D721Med (cell line): ENCODE measurements around the gene CACNB1.

Source experiments
- DNase-seq: peaks from one replicate; pipeline ENCODE4 v3.0.0; 2011; ENCODE audit warnings: low spot score; ENCODE audit not compliant: insufficient read length
- FAIRE-seq: peaks from 2 replicates; lab custom pipeline; 2011; peaks lifted over from hg19 to GRCh38; lab: Jason Lieb, UNC
- CTCF ChIP-seq: IDR thresholded peaks from 2 replicates; pipeline ENCODE4 v1.5.1; 2012; ENCODE audit warnings: mild to moderate bottlenecking, control low read depth; ENCODE audit not compliant: insufficient read depth; ENCODE audit errors: missing control alignments

The CACNB1 gene

GRCh38 chr17:39225308-39225958 is 28.0 kb upstream of the CACNB1 start, which contains the start of gene STAC2:
TSS of gene STAC2 (minus strand) at chr17:39225945. CDS start at chr17:39225502, 443 bp downstream.
- no peak for FAIRE-seq
- TF ChIP-seq CTCF = no peak
- DNase-seq = no peak

- no peak for DNase-seq
- TF ChIP-seq CTCF = no peak
- FAIRE-seq = no peak
Observed at GRCh38 chr17:39224778-39225307, 27.4 kb upstream of the CACNB1 start.

GRCh38 chr17:39223907-39224777 is 26.7 kb upstream of the CACNB1 start:
- no peak for DNase-seq
- TF ChIP-seq CTCF = no peak
- FAIRE-seq = no peak

GRCh38 chr17:39222866-39223834 is 25.7 kb upstream of the CACNB1 start:
- FAIRE-seq (no peak), DNase-seq (no peak)
- TF ChIP-seq CTCF = no peak

- DNase-seq = no peak
- no peak for TF ChIP-seq CTCF
- FAIRE-seq = no peak
Observed at GRCh38 chr17:39222151-39222550, 24.7 kb upstream of the CACNB1 start.

- DNase-seq (no peak), FAIRE-seq (no peak)
- TF ChIP-seq CTCF = no peak
Observed at GRCh38 chr17:39221572-39221971, 24.1 kb upstream of the CACNB1 start.
